Mesendoderm (in vitro differentiated cells): ENCODE measurements around the gene COX8C. TPM values are rescaled to one million over a fixed set of nuclear protein-coding genes. Genes with fewer than 3 reads are reported as not detected.

Experiments used
- DNase-seq: peaks from one replicate; pipeline ENCODE4 v3.0.0; 2013
- H2AK5ac ChIP-seq: 2 replicates; pipeline ENCODE4 v1.6.1; 2013; ENCODE audit warnings: low read length, inconsistent platforms
- H2BK120ac ChIP-seq: 2 replicates; pipeline ENCODE4 v1.6.1; 2013; ENCODE audit warnings: low read depth, mild to moderate bottlenecking, low read length, moderate library complexity, mixed read lengths
- H2BK15ac ChIP-seq: replicated peaks from 2 replicates; pipeline ENCODE4 v1.6.1; 2013; ENCODE audit warnings: low read depth, mild to moderate bottlenecking, moderate library complexity
- H2BK5ac ChIP-seq: 2 replicates; pipeline ENCODE4 v1.6.1; 2013; ENCODE audit warnings: low read length, inconsistent platforms
- H3K18ac ChIP-seq: 2 replicates; pipeline ENCODE4 v1.6.1; 2013; ENCODE audit warnings: mild to moderate bottlenecking, low read length, mixed read lengths
- H3K23ac ChIP-seq: one replicate; pipeline ENCODE4 v1.6.1; 2013; ENCODE audit warnings: low read length
- H3K27ac ChIP-seq: 2 replicates; pipeline ENCODE4 v1.5.1; 2013; ENCODE audit warnings: low read depth, mild to moderate bottlenecking, inconsistent platforms, low read length, moderate library complexity
- H3K27me3 ChIP-seq: 2 replicates; pipeline ENCODE4 v1.6.1; 2013; ENCODE audit warnings: low read length, control low read depth, mild to moderate bottlenecking, inconsistent platforms; ENCODE audit not compliant: insufficient read depth, poor library complexity
- H3K36me3 ChIP-seq: 2 replicates; pipeline ENCODE4 v1.6.1; 2013; ENCODE audit warnings: low read length, inconsistent platforms; ENCODE audit not compliant: control insufficient read depth, insufficient read depth
- H3K4ac ChIP-seq: one replicate; pipeline ENCODE4 v1.6.1; 2013; ENCODE audit warnings: low read depth, mild to moderate bottlenecking, low read length, moderate library complexity
- H3K4me1 ChIP-seq: 2 replicates; pipeline ENCODE4 v1.6.1; 2013; ENCODE audit warnings: low read depth, low read length, inconsistent platforms; ENCODE audit not compliant: control insufficient read depth
- H3K4me2 ChIP-seq: 2 replicates; pipeline ENCODE4 v1.6.1; 2013; ENCODE audit warnings: low read length
- H3K4me3 ChIP-seq: 2 replicates; pipeline ENCODE4 v1.5.1; 2013; ENCODE audit warnings: mild to moderate bottlenecking, low read length
- H3K56ac ChIP-seq: one replicate; pipeline ENCODE4 v1.6.1; 2013; ENCODE audit warnings: low read length
- H3K79me1 ChIP-seq: 2 replicates; pipeline ENCODE4 v1.6.1; 2013; ENCODE audit warnings: low read length, inconsistent platforms
- H3K79me2 ChIP-seq: 2 replicates; pipeline ENCODE4 v1.6.1; 2013; ENCODE audit warnings: mild to moderate bottlenecking, low read length; ENCODE audit not compliant: control insufficient read depth, insufficient read depth
- H3K9ac ChIP-seq: 2 replicates; pipeline ENCODE4 v1.6.1; 2013; ENCODE audit warnings: low read length, inconsistent platforms
- H4K5ac ChIP-seq: one replicate; pipeline ENCODE4 v1.6.1; 2013; ENCODE audit warnings: low read length
- H4K8ac ChIP-seq: one replicate; pipeline ENCODE4 v1.6.1; 2013; ENCODE audit warnings: low read depth, mild to moderate bottlenecking, control low read depth, low read length, moderate library complexity
- WGBS: extraction: QIAGEN DNeasy Blood & Tissue Kit; methylation state at CpG from one replicate; pipeline ENCODE4 v1.1.7; 2013; ENCODE audit warnings: low lambda C conversion rate, missing lambda C conversion rate; ENCODE audit not compliant: insufficient coverage; ENCODE audit errors: extremely low coverage; 5-methylcytosine and 5-hydroxymethylcytosine counted together
- polyA plus RNA-seq, 2 experiments: library from polyadenylated mRNA; stranded (reverse); fragments of 200-250 nt; gene quantifications; one replicate each; pipeline ENCODE4 v1.2.3, GENCODE V29; 2013

The COX8C gene, protein sequence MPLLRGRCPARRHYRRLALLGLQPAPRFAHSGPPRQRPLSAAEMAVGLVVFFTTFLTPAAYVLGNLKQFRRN
- not detected for polyA plus RNA-seq (2013, experiment 1 of 2)
- polyA plus RNA-seq (2013, experiment 2 of 2) = not detected

DNA sequence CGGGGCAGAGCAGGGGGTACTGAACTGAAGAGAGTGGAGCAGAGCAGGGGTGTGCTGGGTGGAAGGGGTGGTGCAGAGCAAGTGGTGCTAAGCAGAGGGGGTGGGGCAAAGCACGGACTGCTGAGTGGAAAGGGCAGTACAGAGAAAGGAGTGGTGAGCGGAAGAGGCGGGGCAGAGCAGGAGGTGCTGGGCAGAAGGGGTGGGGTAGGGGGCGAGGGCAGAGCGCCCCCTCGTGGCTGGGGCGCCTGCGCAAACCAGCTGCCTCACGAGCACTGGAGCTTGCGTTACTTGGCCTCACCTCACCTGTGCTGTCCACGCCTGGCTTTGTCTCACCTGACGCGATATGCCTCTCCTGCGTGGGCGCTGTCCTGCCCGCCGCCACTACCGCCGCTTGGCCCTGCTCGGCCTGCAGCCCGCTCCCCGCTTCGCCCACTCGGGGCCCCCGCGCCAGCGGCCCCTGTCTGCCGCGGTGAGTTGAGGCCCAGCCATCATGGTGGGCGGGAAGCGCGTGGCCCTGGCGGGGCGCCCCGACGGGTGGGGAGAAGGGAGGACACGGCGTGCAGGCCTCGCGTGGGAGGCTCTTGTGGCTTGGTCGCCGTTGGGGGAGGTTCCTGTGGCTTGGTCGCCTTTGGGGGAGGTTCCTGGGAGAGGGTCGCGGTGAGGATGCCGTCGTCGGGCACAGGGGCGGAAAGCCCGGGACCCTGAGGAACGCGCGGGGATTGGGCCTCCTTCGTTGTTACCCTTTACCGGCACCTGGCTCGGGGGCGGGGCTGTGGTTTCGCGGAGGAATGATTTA, at the start of gene COX8C:
Gene COX8C (plus strand): TSS at position 257 of the 796 bp plus-strand sequence. CDS start 87 bp downstream, at position 344.
- H3K23ac ChIP-seq = no peak within 1 kb of the TSS
- no peak within 1 kb of the TSS for H3K56ac ChIP-seq
- H3K36me3 ChIP-seq = no peaks in the 10 kb centered on the region
- DNase-seq = no peak
- H3K4me2 ChIP-seq = no peak within 1 kb of the TSS
- H4K5ac ChIP-seq = no peak within 1 kb of the TSS
- no CpG with 5 or more reads among the region's 60 CpGs for WGBS
- no peak within 1 kb of the TSS for H3K18ac ChIP-seq
- no peaks in the 10 kb centered on the region for H3K27me3 ChIP-seq
- no peak within 1 kb of the TSS for H3K9ac ChIP-seq
- no peak within 1 kb of the TSS for H3K27ac ChIP-seq
- H2BK5ac ChIP-seq = no peak within 1 kb of the TSS
- H3K4ac ChIP-seq = no peak within 1 kb of the TSS
- H2BK15ac ChIP-seq = no peak within 1 kb of the TSS
- no peak within 1 kb of the TSS for H2BK120ac ChIP-seq
- no peaks in the 10 kb centered on the region for H3K79me2 ChIP-seq
- no peaks in the 10 kb centered on the region for H3K79me1 ChIP-seq
- H3K4me1 ChIP-seq = peaks cover 3% of the 10 kb centered on the region
- H3K4me3 ChIP-seq = no peak within 1 kb of the TSS
- no peak within 1 kb of the TSS for H4K8ac ChIP-seq
- H2AK5ac ChIP-seq = no peak within 1 kb of the TSS

- H2BK15ac ChIP-seq = no peak overlapping the region
- H3K4me1 ChIP-seq = peaks cover 15% of the 10 kb centered on the region
- H4K8ac ChIP-seq = no peak overlapping the region
- peak; percentile 19 for DNase-seq
- no peak overlapping the region for H3K56ac ChIP-seq
- H3K4ac ChIP-seq = no peak overlapping the region
- H3K27me3 ChIP-seq = no peaks in the 10 kb centered on the region
- H3K9ac ChIP-seq = no peak overlapping the region
- H3K4me2 ChIP-seq = no peak overlapping the region
- no peak overlapping the region for H2BK5ac ChIP-seq
- no peak overlapping the region for H3K23ac ChIP-seq
- H3K27ac ChIP-seq = no peak overlapping the region
- no peak overlapping the region for H4K5ac ChIP-seq
- H3K36me3 ChIP-seq = no peaks in the 10 kb centered on the region
- no peak overlapping the region for H2AK5ac ChIP-seq
- H3K79me2 ChIP-seq = peaks cover 28% of the 10 kb centered on the region
- peaks cover 11% of the 10 kb centered on the region for H3K79me1 ChIP-seq
- H2BK120ac ChIP-seq = no peak overlapping the region
- WGBS = no CpG with 5 or more reads among the region's 3 CpGs
- no peak overlapping the region for H3K4me3 ChIP-seq
- H3K18ac ChIP-seq = peak overlapping the region; percentile 22
These were observed 47.6 kb upstream of the COX8C start for GRCh38 chr14:93299416-93299815.

DNA sequence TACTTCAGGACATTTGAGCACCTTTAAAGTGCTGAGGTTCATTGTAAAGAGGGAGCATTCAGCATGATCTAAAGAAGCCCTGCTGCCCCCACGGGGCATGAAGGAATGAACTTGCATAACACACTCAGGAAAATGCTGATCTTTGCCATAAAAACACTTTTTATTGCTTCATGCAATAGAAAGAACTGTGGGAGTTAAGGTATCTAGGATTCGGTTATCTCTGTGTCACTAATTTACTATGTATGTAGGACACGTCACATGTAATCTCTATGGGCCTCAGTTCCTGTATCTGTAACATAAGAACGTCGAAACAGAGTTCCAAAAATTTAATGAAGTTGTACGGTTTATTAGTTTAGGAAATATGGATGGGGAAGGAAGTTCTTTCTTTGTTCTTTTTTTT, 47.1 kb upstream of the COX8C start:
- no CpG with 5 or more reads among the region's 6 CpGs for WGBS
- no peaks in the 10 kb centered on the region for H3K27me3 ChIP-seq
- no peak for DNase-seq

GRCh38 chr14:93301821-93302447, 45.0 kb upstream of the COX8C start:
- peak; percentile 96 for DNase-seq
- peak overlapping the region; percentile 28 for H2BK15ac ChIP-seq
- no peak overlapping the region for H2BK5ac ChIP-seq
- WGBS = no CpG with 5 or more reads among the region's 6 CpGs
- H4K5ac ChIP-seq = no peak overlapping the region
- peaks cover 13% of the 10 kb centered on the region for H3K79me1 ChIP-seq
- no peak overlapping the region for H2BK120ac ChIP-seq
- H3K9ac ChIP-seq = no peak overlapping the region
- H3K79me2 ChIP-seq = peaks cover 36% of the 10 kb centered on the region
- no peak overlapping the region for H3K4me2 ChIP-seq
- H3K4ac ChIP-seq = no peak overlapping the region
- no peaks in the 10 kb centered on the region for H3K36me3 ChIP-seq
- peaks cover 15% of the 10 kb centered on the region for H3K4me1 ChIP-seq
- H2AK5ac ChIP-seq = no peak overlapping the region
- H3K4me3 ChIP-seq = no peak overlapping the region
- peak overlapping the region; percentile 90 for H3K18ac ChIP-seq
- no peak overlapping the region for H4K8ac ChIP-seq
- H3K27ac ChIP-seq = peak overlapping the region; percentile 61
- no peaks in the 10 kb centered on the region for H3K27me3 ChIP-seq
- H3K56ac ChIP-seq = peak overlapping the region; percentile 46
- H3K23ac ChIP-seq = no peak overlapping the region

More for the DNA sequence above, 47.1 kb upstream of the COX8C start:
- Histone ChIP-seq H3K79me1 (peaks cover 11% of the 10 kb centered on the region), H2AK5ac (no peak overlapping the region), H3K27ac (no peak overlapping the region), H3K23ac (no peak overlapping the region), H4K8ac (peak overlapping the region; percentile 56), H3K9ac (no peak overlapping the region), H3K4ac (no peak overlapping the region), H3K18ac (peak overlapping the region; percentile 22), H3K4me2 (no peak overlapping the region), H3K56ac (no peak overlapping the region), H2BK15ac (no peak overlapping the region), H3K79me2 (peaks cover 31% of the 10 kb centered on the region), H4K5ac (no peak overlapping the region), H3K4me1 (peaks cover 15% of the 10 kb centered on the region), H2BK120ac (no peak overlapping the region), H3K36me3 (no peaks in the 10 kb centered on the region), H2BK5ac (no peak overlapping the region), H3K4me3 (no peak overlapping the region)

- Histone ChIP-seq H3K79me2 (peaks cover 41% of the 10 kb centered on the region), H3K56ac (peak overlapping the region; percentile 73), H3K4ac (peak overlapping the region; percentile 68), H2BK5ac (no peak overlapping the region), H3K9ac (no peak overlapping the region), H3K23ac (no peak overlapping the region), H2AK5ac (no peak overlapping the region), H3K27ac (no peak overlapping the region), H2BK120ac (no peak overlapping the region), H3K4me2 (no peak overlapping the region), H2BK15ac (no peak overlapping the region), H4K5ac (no peak overlapping the region), H3K18ac (no peak overlapping the region), H3K79me1 (peaks cover 17% of the 10 kb centered on the region), H4K8ac (no peak overlapping the region), H3K27me3 (no peaks in the 10 kb centered on the region), H3K4me3 (no peak overlapping the region), H3K4me1 (peaks cover 15% of the 10 kb centered on the region), H3K36me3 (no peaks in the 10 kb centered on the region)
- DNase-seq = peak; percentile 56
- WGBS = no CpG with 5 or more reads among the region's 12 CpGs
These were observed 44.0 kb upstream of the COX8C start for GRCh38 chr14:93302688-93303581.
